GM10266 (cell line): ENCODE results near the gene NPTX1.

Experiments used
- DNase-seq: peaks from one replicate; pipeline ENCODE4 v3.0.0; 2012; ENCODE audit errors: extremely low spot score
- TF ChIP-seq, protein P1 (sequence below): IDR thresholded peaks from 2 replicates; pipeline ENCODE4 v1.5.1; 2012; ENCODE audit warnings: mild to moderate bottlenecking, low read depth; ENCODE audit not compliant: control insufficient read depth, insufficient read depth; ENCODE audit errors: missing control alignments

The NPTX1 gene

DNA sequence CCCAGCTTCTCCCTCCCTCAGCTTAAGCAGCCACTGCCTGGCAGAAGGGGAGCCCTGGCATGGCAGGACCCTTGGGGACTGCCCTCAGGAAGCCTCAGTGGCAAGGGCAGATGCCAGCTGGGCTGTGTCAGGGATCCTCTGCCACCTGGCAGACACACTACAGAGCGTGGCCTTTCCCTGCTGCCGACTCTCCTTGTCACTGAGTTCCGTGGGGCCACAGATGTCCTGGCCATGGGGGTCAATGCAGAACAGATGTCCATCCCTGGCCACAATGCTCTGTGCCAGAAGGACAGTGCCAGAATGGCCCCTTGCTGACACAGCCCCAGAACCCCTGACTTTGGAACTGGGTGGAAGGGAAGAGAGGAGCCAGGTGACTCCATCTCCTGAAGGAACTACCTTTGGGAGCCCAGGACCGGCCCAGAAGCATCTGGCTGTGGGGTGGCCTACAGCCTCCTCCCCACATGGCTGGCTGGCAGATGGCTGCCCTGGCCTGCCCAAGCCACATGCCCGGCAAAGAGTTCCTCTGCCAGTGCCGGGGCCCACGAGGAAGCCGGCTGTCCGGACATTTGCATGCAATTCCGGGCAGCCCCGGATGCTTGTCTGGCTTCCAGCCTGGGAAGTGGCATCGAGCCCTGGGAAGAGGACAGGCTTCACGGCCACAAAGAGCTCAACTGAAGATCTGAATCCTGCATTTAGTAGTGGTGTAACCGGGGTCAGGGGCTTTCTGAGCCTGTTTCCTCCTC is 24.1 kb downstream of the NPTX1 start:
- TF ChIP-seq, protein P1, sequence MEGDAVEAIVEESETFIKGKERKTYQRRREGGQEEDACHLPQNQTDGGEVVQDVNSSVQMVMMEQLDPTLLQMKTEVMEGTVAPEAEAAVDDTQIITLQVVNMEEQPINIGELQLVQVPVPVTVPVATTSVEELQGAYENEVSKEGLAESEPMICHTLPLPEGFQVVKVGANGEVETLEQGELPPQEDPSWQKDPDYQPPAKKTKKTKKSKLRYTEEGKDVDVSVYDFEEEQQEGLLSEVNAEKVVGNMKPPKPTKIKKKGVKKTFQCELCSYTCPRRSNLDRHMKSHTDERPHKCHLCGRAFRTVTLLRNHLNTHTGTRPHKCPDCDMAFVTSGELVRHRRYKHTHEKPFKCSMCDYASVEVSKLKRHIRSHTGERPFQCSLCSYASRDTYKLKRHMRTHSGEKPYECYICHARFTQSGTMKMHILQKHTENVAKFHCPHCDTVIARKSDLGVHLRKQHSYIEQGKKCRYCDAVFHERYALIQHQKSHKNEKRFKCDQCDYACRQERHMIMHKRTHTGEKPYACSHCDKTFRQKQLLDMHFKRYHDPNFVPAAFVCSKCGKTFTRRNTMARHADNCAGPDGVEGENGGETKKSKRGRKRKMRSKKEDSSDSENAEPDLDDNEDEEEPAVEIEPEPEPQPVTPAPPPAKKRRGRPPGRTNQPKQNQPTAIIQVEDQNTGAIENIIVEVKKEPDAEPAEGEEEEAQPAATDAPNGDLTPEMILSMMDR: no peak
- no peak for DNase-seq

GRCh38 chr17:80451104-80451775 is 25.2 kb downstream of the NPTX1 start:
- no peak for DNase-seq
- TF ChIP-seq, protein P1: no peak

GRCh38 chr17:80449930-80450576 is 26.4 kb downstream of the NPTX1 start:
- no peak for DNase-seq
- TF ChIP-seq, protein P1: no peak

- TF ChIP-seq, protein P1: no peak
- no peak for DNase-seq
Measured at GRCh38 chr17:80449194-80449929, 27.0 kb downstream of the NPTX1 start.

- TF ChIP-seq, protein P1: no peak
- no peak for DNase-seq
Measured at GRCh38 chr17:80447790-80448189, 28.6 kb downstream of the NPTX1 start.

- no peak for DNase-seq
- TF ChIP-seq, protein P1: no peak
Measured at GRCh38 chr17:80446645-80447405, 29.6 kb downstream of the NPTX1 start.
